OCI-M2 (cell line): ENCODE data around the gene MYLK4.

Experiments used
- DNase-seq: peaks from one replicate; lab custom pipeline; 2025; ENCODE audit not compliant: unreplicated experiment; lab: John Stamatoyannopoulos, UW

Gene MYLK4

DNA sequence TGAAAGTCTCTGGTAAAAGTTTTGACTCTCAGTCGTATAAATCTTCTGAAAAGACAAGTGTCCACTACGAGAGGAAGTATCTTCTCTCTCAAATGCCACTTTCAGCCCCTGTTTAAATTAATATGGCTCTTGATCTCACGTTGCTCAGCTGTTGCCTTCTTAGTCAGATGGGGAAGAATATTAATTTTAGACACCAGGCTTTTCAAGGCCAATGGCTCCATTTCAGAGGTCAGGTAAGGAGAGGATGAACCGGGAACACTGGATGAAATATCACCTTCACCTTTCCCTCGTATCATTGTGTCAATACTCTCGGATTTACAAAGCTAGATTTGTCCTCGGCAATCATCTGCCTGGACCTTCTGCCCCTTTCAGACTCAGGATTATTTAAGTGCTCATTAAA, at the start of gene MYLK4:
TSS of gene MYLK4 (minus strand) at position 91 of the 400 bp plus-strand sequence. CDS start 1,628 bp downstream, outside the sequence.
- DNase-seq: no peak

- peak; percentile 19 for DNase-seq
These were observed 49.3 kb upstream of the MYLK4 start for GRCh38 chr6:2799936-2800527.

DNA sequence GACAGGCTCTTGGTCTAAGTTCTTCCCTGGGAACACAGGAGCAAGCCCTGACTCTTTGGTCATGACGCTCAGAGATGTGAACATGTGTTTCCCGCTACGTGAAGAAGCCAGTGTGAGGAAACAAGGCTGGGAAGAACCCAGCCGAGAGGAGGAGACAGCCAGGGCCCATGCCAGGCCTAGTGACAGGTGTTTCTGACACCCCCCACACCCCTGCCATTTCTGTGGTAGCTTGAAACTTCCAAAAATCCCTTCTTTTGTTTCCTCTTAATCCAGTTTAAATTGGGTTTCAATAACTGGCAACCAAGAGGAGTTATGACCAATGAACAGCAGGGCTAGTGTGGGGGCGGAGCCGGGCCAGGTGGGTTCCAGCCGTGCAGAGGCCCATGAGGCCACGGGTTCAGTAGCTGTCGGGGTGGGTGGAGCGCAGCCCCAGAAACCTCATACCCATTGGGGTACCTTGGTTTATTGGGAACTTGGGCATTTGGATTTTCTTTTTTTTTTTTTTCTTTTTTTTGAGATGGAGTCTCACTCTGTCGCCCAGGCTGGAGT, 47.9 kb upstream of the MYLK4 start:
- DNase-seq: no peak

DNA sequence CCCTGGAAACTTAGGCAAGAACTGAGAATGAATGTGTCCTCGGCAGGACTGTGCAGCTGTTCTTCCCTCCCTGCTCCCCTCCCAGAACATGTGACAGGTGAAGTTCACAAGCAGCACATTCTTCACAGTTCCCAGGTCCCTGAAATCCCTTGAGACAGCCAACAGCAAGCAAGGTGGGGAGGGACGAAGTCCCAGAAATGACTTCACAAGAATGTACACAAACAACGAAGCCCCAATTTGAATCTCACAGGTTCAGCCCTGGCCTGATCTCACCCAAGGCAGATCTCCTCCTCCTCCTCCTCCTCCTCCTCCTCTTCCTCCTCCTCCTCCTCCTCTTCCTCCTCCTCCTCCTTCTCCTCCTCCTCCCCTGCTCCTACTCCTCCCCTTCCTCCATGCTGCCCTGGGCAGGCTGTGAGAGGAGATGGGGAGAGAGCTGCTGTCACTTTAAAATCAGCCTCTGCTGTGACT, 46.9 kb upstream of the MYLK4 start:
- DNase-seq: no peak

DNA sequence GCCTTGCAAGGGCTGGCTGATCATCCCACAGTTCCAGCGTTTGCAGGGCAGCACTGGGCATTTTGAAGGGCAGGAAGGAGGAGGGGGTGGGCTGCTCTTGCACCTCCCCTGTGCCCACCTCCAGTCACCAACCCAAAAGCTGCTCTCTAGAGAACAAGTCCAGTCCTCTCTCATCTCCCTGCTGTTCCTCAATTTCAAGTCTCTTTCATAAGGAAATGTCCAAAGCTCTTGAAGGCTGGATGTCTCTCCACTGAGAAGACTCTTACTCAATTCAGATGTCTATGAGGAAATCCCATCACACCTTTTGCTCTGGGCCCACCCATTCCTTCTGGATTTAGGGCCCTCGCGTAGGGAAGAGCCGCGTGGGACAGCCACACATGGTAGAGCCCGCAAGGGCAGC, 46.1 kb upstream of the MYLK4 start:
- DNase-seq: no peak

DNA sequence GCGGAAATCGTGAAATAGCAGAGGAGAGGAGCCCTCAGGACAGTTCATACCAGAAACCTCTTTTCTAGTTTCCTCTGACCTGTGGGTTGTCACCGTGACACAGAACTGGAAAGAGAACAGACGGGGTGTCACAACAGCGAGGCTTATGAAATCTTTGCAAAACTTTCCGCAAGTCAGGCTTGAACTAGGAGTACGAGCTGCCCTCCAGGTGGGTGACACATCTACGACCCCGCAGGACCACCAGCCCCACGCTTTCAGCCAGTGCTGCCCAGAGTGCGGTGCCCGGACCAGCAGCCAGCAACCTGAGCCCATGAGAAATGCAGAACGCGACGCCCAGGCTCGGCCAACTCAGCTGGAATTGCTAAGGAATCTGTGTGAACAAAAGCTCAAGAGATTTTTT, 45.2 kb upstream of the MYLK4 start:
- DNase-seq: no peak

DNA sequence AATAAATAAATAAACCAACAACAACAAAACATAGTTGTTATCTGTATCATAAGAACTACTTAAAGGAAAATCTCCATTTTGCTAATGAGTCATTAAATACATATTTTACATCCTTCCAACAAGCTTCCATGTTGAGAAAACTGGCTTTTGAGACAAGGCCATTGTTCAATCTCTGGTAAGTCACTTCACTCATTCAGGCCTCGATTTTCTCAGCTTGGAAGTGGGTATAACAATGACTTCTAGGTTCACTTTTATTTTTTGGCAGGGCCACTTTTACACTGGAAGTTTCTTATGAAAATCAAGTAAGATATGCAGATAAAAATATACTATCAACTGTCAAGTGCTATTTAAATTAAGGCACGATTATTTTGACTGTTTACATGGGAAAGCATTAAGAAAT, 44.4 kb upstream of the MYLK4 start:
- DNase-seq: no peak

DNA sequence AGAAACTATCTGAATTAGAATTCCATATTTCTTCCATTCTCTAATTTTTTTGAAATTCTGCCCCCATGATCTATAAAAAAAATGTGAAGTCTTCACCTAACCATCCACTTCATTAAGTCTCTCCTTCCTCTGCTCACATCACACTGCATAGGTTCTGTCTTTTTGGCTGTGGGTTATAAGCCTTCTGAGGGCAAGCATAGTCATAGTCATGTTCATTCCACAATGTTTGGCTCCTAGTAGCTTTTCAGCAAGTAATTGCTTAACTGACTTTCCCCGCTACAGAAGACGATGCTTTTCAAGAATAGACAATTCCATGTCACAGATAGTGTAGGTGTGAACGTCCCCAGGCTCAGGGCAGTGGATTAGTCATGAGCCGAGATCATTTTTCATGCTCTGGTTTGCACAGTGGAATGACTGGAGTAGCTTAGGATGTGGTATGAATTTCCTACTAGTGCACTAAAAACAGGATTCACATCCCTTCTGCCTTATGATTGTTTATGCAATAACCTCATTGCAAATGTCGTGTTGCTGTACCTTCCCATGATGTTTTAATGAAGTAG, 43.5 kb upstream of the MYLK4 start:
- DNase-seq: no peak

- DNase-seq: no peak
These were observed 42.9 kb upstream of the MYLK4 start for GRCh38 chr6:2793534-2794151.

- DNase-seq: no peak
These were observed 41.8 kb upstream of the MYLK4 start for GRCh38 chr6:2792330-2793110.

- no peak for DNase-seq
These were observed 40.8 kb upstream of the MYLK4 start for GRCh38 chr6:2791450-2791974.

DNA sequence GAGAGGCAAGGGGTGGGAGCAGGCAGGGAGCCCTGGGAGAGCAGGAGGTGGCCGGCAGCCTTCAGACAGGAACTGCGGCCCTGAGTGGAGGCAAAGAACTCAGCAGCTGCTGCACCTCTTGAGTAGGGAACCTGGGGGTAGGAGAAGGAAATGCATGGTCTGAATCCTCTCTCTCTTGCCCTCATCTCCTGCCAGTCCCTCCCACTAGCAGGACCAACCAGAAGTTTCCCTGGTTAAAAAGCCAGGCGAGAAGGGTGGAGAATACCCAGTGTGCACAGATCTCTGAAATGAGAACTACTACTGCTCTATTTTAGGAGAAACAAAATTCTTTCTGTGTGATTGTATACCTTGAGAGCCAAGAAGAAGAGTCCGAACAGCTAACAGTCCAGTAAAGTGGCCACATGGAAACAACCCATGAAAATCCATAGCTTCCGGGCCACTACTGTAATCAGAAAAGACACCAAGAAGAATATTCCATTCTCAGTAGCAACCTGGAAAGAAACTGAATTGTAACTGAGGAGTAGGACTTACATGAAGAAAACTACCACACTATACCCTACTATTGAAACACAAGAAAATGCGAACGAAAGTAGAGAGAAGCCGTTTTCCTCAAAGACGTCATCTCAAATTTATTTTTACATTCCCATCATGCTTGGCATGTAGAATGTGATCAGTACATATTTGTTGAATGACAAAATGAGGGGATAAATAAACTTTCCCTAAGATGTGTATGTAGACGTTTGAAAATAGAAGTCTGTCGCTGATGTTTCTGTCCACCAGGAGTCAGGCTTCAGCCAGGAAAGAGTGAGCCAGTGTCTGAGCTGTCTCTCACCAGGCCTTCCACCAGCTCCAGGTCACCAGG, 40.1 kb upstream of the MYLK4 start:
- peak; percentile 30 for DNase-seq

GRCh38 chr6:2786269-2786668, 35.5 kb upstream of the MYLK4 start:
- DNase-seq: no peak

- no peak for DNase-seq
These were observed 34.2 kb upstream of the MYLK4 start for GRCh38 chr6:2784930-2785329.

DNA sequence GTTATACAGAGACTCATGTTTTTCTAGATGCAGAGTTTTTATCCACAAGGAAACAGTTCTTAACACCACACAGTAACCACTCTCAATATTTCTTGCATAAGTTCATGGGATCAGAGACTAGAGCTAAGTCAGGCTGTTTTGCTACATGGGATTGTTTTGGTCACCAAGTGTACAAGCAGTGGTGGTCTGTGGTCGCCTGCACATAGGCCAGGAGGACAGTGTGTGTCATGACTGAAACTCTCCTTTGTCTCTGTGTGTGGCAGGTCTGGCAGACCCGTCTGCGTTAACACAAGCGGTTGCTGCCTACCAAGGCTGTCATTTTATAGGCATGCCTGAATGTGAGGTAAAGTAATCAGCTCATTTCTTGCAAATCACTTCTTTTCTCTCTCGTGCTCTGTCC, 33.3 kb upstream of the MYLK4 start:
- no peak for DNase-seq

DNA sequence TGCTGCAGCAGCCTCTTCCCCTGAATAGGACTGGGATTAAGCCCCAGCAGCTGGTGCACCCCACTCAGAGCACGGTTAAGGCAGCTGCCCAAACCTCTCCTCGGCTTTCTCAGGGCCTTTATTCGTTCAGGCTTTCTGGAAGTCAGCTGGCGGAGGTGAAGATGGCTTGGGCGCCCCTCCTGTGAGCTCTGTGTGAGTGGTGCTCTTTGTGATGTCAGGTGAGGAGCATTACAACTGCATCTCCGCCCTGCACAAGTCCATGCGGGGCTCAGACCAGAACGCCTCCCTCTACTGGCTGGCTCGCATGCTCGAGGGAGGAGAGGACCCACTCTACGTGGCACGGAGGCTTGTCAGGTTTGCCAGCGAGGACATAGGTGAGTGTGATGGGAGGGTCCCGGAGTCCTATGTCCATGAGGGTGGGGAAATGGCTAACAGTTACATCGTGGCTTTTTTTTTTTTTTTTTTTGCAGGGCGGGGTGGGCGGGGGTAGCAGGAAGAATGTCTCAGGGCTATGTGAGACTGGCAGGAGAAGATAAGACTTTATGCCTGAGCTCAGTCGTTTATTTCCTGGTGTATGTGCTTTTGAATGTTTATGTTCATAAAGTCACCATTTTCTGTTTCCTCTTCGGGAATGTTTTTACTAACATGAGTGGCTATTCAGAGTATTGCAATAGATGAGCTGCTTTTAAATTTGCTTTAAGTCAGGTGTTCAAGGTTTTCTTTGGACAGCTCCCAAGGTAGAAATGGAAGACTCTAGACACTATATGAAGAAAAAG, 32.7 kb upstream of the MYLK4 start:
- DNase-seq: peak; percentile 49

DNA sequence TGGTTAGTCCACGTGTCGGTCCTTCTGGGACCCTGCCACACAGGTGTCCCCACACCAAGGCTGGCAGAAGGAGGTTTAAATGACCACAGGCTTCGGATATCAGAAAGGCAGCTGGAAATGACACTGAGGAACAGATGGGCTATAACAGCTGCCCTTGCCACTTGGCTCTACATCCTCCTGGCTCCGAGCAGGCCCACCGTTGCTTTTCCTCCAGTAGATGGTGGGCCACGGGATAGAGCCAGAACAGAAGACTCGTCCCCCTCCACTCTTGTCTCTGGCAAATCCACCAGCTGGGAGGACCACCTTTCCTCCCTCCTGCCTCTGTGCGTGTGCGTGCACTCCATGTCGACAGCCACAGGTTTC, 32.1 kb upstream of the MYLK4 start:
- no peak for DNase-seq

DNA sequence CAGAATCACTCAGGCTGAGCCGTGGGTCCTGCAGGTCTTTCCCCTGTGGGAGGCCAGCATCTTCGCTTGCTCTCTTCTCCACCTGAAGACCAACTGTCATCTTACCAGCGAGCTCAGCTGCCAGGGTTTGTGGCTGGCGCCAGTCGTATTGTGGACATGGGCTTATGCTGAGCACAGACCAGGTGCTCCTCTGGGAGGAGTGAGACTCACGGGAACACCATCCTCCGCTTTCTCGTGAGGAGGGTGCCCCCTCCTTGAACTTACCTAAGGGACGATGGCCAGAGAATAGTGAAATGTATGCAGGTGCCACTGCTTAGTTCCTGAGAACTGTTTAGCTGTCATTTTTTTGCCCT, 31.6 kb upstream of the MYLK4 start:
- no peak for DNase-seq

DNA sequence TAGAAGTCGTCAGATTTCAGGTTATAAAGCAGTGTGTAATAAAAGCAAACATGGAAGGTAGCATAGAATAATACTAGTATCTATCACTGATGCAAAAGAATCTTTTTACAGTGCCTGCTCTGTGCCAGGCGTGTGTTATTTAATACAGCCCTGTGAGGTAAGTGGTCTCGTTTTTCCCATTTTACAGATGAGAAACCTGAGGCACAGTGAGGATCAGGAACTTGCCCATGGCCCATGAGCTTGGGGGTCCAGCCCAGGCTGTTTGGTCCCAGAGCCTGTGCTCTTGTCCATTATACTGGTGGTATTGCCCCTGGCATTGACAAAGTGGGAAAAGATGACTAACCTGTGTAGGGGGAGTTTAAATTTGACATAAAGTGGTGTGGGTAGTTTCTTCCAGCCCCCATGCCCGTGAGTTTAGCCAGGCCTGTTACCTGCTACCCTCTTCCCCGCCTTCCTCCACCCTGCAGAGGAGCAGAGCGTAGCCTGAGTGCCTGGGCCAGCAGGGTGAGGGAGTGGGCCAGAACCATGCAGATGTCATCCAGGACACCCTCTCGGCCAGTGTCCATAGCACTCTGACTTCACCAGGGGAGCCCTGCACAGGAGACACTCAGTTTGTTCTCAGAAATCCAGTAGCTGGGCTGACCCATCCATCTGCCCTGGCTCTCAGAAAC, 31.1 kb upstream of the MYLK4 start:
- no peak for DNase-seq
